Measurements from ENCODE around the gene TNFRSF14. TPM values are rescaled to one million over a fixed set of nuclear protein-coding genes. Genes with fewer than 3 reads are reported as not detected.

TNFRSF14 gene
- total RNA-seq, 2 experiments from 2014 or later, result 15.7 to 18.5 TPM

DNA sequence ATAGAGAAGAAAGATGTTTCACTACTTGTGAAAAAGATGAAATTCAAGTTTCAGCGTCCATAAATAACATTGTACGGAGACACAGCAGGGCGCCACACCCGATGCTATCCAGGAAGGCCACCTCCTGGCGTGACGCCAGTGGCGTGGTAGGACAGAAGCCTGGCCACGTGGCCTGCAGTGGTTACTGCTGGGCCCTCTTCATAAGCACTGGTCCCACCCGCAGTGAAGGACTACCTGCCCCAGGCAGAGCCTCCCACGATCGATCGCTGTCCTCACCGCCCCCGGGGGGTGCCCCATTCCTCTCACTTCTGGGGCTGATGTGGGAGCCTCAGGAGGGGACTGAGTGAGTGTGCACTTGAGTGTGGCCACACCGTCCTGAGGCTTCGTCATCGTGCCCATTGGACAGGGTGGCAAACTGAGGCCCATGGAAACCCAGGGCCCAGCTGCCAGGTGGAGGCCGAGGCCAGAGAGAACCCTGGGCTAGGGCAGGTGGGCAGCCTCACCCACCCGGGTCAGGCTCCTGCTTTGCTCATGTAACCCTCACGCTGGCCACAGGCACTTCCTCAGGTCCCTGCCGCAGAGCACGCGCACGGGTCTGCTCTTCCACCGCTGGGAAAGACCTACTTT lies 14.4 kb upstream of the TNFRSF14 start:
- H3K27ac ChIP-seq (ENCODE audit: low read depth, low read length, poor library complexity, severe bottlenecking), result no peak overlapping the region
- POLR2A ChIA-PET, result no interaction called here
- H3K9me2 ChIP-seq (ENCODE audit: insufficient read depth, low read length), result no peaks in the 10 kb centered on the region
- H3K9me3 ChIP-seq (ENCODE audit: low read length), result no peaks in the 10 kb centered on the region
- BruUV-seq (replicated peaks), result no TSS peak
- H3K36me3 ChIP-seq (ENCODE audit: insufficient read depth, low read length), result no peaks in the 10 kb centered on the region
- CTCF ChIA-PET (ENCODE audit: unreplicated experiment), result no interaction called here
- no peak for TF ChIP-seq EZH2phosphoT487 (IDR thresholded peaks at IDR 0.05; ENCODE audit: borderline replicate concordance, low read depth, low read length)
- TF ChIP-seq, protein P1, sequence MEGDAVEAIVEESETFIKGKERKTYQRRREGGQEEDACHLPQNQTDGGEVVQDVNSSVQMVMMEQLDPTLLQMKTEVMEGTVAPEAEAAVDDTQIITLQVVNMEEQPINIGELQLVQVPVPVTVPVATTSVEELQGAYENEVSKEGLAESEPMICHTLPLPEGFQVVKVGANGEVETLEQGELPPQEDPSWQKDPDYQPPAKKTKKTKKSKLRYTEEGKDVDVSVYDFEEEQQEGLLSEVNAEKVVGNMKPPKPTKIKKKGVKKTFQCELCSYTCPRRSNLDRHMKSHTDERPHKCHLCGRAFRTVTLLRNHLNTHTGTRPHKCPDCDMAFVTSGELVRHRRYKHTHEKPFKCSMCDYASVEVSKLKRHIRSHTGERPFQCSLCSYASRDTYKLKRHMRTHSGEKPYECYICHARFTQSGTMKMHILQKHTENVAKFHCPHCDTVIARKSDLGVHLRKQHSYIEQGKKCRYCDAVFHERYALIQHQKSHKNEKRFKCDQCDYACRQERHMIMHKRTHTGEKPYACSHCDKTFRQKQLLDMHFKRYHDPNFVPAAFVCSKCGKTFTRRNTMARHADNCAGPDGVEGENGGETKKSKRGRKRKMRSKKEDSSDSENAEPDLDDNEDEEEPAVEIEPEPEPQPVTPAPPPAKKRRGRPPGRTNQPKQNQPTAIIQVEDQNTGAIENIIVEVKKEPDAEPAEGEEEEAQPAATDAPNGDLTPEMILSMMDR (conservative IDR thresholded peaks at IDR 0.05; ENCODE audit: low read length), result no peak
- H3K4me2 ChIP-seq (ENCODE audit: low read length), result no peak overlapping the region
- H2AFZ ChIP-seq (ENCODE audit: low read length), result no peak overlapping the region
- H3K79me2 ChIP-seq (ENCODE audit: insufficient read depth, low read depth, low read length), result no peaks in the 10 kb centered on the region
- peaks cover 6% of the 10 kb centered on the region for H3K4me1 ChIP-seq (ENCODE audit: insufficient read depth, low read length, poor library complexity, severe bottlenecking)
- intact Hi-C loops (cut with micrococcal nuclease; ENCODE audit: unreplicated experiment), result no loop called here
- DNase-seq (ENCODE audit: low spot score), result no peak
- no peaks in the 10 kb centered on the region for H4K20me1 ChIP-seq (ENCODE audit: insufficient read depth, low read length)
- no peak overlapping the region for H3K4me3 ChIP-seq (ENCODE audit: low read depth, low read length, poor library complexity, severe bottlenecking)

DNA sequence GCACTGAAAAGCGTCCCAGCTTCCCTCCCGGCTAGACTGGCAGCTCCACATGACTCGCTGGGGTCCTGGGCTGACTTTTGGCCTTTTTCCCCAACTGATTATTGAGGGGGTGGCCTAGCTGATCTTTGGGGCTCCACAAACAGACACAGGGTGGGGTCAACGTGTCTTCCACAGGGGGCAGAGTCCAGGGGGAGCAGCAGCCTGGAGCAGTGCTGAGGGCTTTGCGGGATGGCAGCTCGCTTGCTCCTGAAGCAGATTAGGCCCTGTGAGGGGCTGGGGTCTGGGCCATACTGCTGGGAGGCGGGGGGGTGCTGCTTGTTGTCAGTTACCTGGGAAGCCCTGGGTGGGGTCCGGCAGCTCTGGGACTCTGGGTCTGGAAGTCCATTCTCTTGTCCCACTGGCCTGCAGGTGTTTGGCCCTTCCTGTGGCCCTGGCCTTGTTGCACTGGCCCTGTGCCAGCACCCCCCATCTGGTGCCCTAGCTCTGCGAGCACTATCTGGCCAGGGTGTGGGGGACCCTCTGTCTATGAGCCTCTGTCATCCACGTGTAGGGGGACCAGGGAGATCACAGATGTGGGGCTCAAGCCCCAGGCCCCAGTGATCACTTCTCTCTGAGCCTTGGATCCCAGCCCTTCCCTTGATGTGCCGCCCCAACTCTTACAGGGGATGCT lies 13.8 kb upstream of the TNFRSF14 start:
- POLR2A ChIA-PET, result no interaction called here
- H3K9me2 ChIP-seq (ENCODE audit: insufficient read depth, low read length), result no peaks in the 10 kb centered on the region
- H2AFZ ChIP-seq (ENCODE audit: low read length), result no peak overlapping the region
- no peak for TF ChIP-seq EZH2phosphoT487 (IDR thresholded peaks at IDR 0.05; ENCODE audit: borderline replicate concordance, low read depth, low read length)
- TF ChIP-seq, protein P1 (conservative IDR thresholded peaks at IDR 0.05; ENCODE audit: low read length), result no peak
- no peak overlapping the region for H3K27ac ChIP-seq (ENCODE audit: low read depth, low read length, poor library complexity, severe bottlenecking)
- no peaks in the 10 kb centered on the region for H3K9me3 ChIP-seq (ENCODE audit: low read length)
- no TSS peak for BruUV-seq (replicated peaks)
- H3K4me1 ChIP-seq (ENCODE audit: insufficient read depth, low read length, poor library complexity, severe bottlenecking), result peaks cover 11% of the 10 kb centered on the region
- CTCF ChIA-PET (ENCODE audit: unreplicated experiment), result no interaction called here
- no peaks in the 10 kb centered on the region for H3K79me2 ChIP-seq (ENCODE audit: insufficient read depth, low read depth, low read length)
- H3K36me3 ChIP-seq (ENCODE audit: insufficient read depth, low read length), result no peaks in the 10 kb centered on the region
- DNase-seq (ENCODE audit: low spot score), result no peak
- H3K4me2 ChIP-seq (ENCODE audit: low read length), result no peak overlapping the region
- intact Hi-C loops (cut with micrococcal nuclease; ENCODE audit: unreplicated experiment), result no loop called here
- no peaks in the 10 kb centered on the region for H4K20me1 ChIP-seq (ENCODE audit: insufficient read depth, low read length)
- no peak overlapping the region for H3K4me3 ChIP-seq (ENCODE audit: low read depth, low read length, poor library complexity, severe bottlenecking)

DNA sequence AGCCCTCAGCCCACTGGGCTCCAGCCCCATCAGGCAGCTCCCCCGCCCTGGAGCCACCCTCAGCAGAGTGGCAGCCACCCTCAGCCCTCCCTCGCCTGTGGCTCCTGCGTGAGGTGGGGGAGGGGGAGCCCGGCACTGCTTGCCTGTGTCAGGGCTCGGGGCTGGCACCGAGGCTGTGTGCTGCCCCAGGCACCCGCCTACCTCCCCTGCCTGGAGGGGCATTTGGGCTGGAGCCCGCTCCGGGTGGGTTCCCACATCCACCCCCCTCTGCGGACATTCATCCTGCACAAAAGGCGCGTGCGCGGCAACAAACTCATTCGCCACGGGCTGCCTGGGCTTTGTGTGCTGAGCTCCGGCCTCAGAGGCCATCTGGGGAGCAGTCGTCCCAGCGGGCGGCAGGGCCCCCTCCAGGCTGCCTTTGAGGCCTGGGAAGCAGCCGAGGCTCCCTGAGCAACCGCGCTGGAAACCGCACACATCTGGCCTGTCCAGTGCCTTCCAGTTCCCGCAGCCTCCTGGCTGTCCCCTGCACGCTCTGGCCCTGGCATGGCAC lies 12.6 kb upstream of the TNFRSF14 start:
- Histone ChIP-seq H3K79me2 (ENCODE audit: insufficient read depth, low read depth, low read length) (no peaks in the 10 kb centered on the region), H3K36me3 (ENCODE audit: insufficient read depth, low read length) (no peaks in the 10 kb centered on the region), H3K4me3 (ENCODE audit: low read depth, low read length, poor library complexity, severe bottlenecking) (no peak overlapping the region), H3K27ac (ENCODE audit: low read depth, low read length, poor library complexity, severe bottlenecking) (no peak overlapping the region), H3K9me2 (ENCODE audit: insufficient read depth, low read length) (no peaks in the 10 kb centered on the region), H3K9me3 (ENCODE audit: low read length) (no peaks in the 10 kb centered on the region), H4K20me1 (ENCODE audit: insufficient read depth, low read length) (no peaks in the 10 kb centered on the region), H3K4me1 (ENCODE audit: insufficient read depth, low read length, poor library complexity, severe bottlenecking) (peaks cover 24% of the 10 kb centered on the region), H3K4me2 (ENCODE audit: low read length) (no peak overlapping the region), H2AFZ (ENCODE audit: low read length) (no peak overlapping the region)
- TF ChIP-seq, protein P1 (conservative IDR thresholded peaks at IDR 0.05; ENCODE audit: low read length), result no peak
- no peak for TF ChIP-seq EZH2phosphoT487 (IDR thresholded peaks at IDR 0.05; ENCODE audit: borderline replicate concordance, low read depth, low read length)
- POLR2A ChIA-PET, result no interaction called here
- intact Hi-C loops (cut with micrococcal nuclease; ENCODE audit: unreplicated experiment), result no loop called here
- no TSS peak for BruUV-seq (replicated peaks)
- DNase-seq (ENCODE audit: low spot score), result no peak
- CTCF ChIA-PET (ENCODE audit: unreplicated experiment), result interaction anchor here (1.0 kb wide), 1 partner anchor 88 kb away, joined by 3 read pairs; no protein-coding TSS in a partner anchor
